Astrocyte (in vitro differentiated cells and primary cell): Measurements from ENCODE around the gene NCOA1. TPM values are rescaled to one million over a fixed set of nuclear protein-coding genes. Genes with fewer than 3 reads are reported as not detected.

ENCODE experiments used
- DNase-seq: peaks from one replicate; pipeline ENCODE4 v3.0.0-alpha.2; 2010; ENCODE audit warnings: low read depth
- FAIRE-seq: peaks from 2 replicates; lab custom pipeline; 2011; peaks lifted over from hg19 to GRCh38; lab: Jason Lieb, UNC
- H2AFZ ChIP-seq: 2 replicates; pipeline ENCODE4 v1.6.0; 2012; ENCODE audit warnings: low read depth, low read length, inconsistent platforms
- H3K27ac ChIP-seq: 2 replicates; pipeline ENCODE4 v1.5.1; 2011; ENCODE audit warnings: low read depth, low read length, inconsistent platforms
- H3K27me3 ChIP-seq: 2 replicates; pipeline ENCODE4 v1.6.0; 2011; ENCODE audit warnings: low read length, inconsistent platforms; ENCODE audit not compliant: insufficient read depth
- H3K36me3 ChIP-seq: 2 replicates; pipeline ENCODE4 v1.5.1; 2011; ENCODE audit warnings: low read length, inconsistent platforms; ENCODE audit not compliant: insufficient read depth
- H3K4me1 ChIP-seq: 2 replicates; pipeline ENCODE4 v1.5.1; 2011; ENCODE audit warnings: low read length, inconsistent platforms; ENCODE audit not compliant: insufficient read depth
- H3K4me2 ChIP-seq: 2 replicates; pipeline ENCODE4 v1.6.0; 2012; ENCODE audit warnings: low read length, inconsistent platforms
- H3K4me3 ChIP-seq: 2 replicates; pipeline ENCODE4 v1.5.1; 2011; ENCODE audit warnings: low read depth, mild to moderate bottlenecking, low read length, inconsistent platforms; ENCODE audit not compliant: insufficient read depth
- H3K79me2 ChIP-seq: 2 replicates; pipeline ENCODE4 v1.6.0; 2012; ENCODE audit warnings: mild to moderate bottlenecking, low read length, inconsistent platforms; ENCODE audit not compliant: insufficient read depth
- H3K9ac ChIP-seq: 2 replicates; pipeline ENCODE4 v1.6.0; 2012; ENCODE audit warnings: mild to moderate bottlenecking, low read length, inconsistent platforms
- H3K9me3 ChIP-seq: 2 replicates; pipeline ENCODE4 v1.5.1; 2012; ENCODE audit warnings: low read depth, mild to moderate bottlenecking, low read length, inconsistent platforms; ENCODE audit not compliant: insufficient read depth
- H4K20me1 ChIP-seq: 2 replicates; pipeline ENCODE4 v1.6.0; 2012; ENCODE audit warnings: low read length, inconsistent platforms; ENCODE audit not compliant: insufficient read depth
- H3K27ac Mint-ChIP-seq: one replicate; pipeline ENCODE4 v1.8.0; 2021; ENCODE audit warnings: mild to moderate bottlenecking, mixed read lengths; ENCODE audit not compliant: unreplicated experiment
- H3K27me3 Mint-ChIP-seq: one replicate; pipeline ENCODE4 v1.8.0; 2021; ENCODE audit warnings: low read depth, mixed read lengths; ENCODE audit not compliant: unreplicated experiment
- H3K36me3 Mint-ChIP-seq: one replicate; pipeline ENCODE4 v1.8.0; 2021; ENCODE audit warnings: low read depth, mixed read lengths; ENCODE audit not compliant: unreplicated experiment
- H3K4me1 Mint-ChIP-seq: one replicate; pipeline ENCODE4 v1.8.0; 2021; ENCODE audit warnings: low read depth, mixed read lengths; ENCODE audit not compliant: unreplicated experiment
- H3K4me3 Mint-ChIP-seq: one replicate; pipeline ENCODE4 v1.8.0; 2021; ENCODE audit warnings: mild to moderate bottlenecking, moderate library complexity, mixed read lengths; ENCODE audit not compliant: unreplicated experiment
- H3K9me3 Mint-ChIP-seq: one replicate; pipeline ENCODE4 v1.8.0; 2021; ENCODE audit warnings: mild to moderate bottlenecking, mixed read lengths; ENCODE audit not compliant: unreplicated experiment
- CTCF ChIP-seq: IDR thresholded peaks from 2 replicates; pipeline ENCODE4 v1.5.1; 2011; ENCODE audit warnings: low read depth, mild to moderate bottlenecking, inconsistent platforms, low read length, moderate library complexity; ENCODE audit not compliant: insufficient read depth
- EZH2 ChIP-seq: IDR thresholded peaks from 2 replicates; pipeline ENCODE4 v1.6.1; 2012; ENCODE audit warnings: mild to moderate bottlenecking, low read length, inconsistent platforms; ENCODE audit not compliant: insufficient read depth
- total RNA-seq: library from RNA; stranded (reverse); gene quantifications from 2 replicates; pipeline ENCODE4 v1.2.1, GENCODE V29; 2021

NCOA1 gene
- total RNA-seq, 1 donor from 2014 or later, result 14.7 TPM

- Mint-ChIP-seq H3K4me3 (no peak overlapping the region), H3K27ac (no peak overlapping the region), H3K27me3 (no peaks in the 10 kb centered on the region), H3K4me1 (no peaks in the 10 kb centered on the region), H3K9me3 (no peaks in the 10 kb centered on the region), H3K36me3 (peaks cover 3% of the 10 kb centered on the region)
- Histone ChIP-seq H3K9me3 (no peaks in the 10 kb centered on the region), H3K27me3 (no peaks in the 10 kb centered on the region), H3K4me2 (no peak overlapping the region), H3K79me2 (no peaks in the 10 kb centered on the region), H3K9ac (no peak overlapping the region), H4K20me1 (peaks cover 6% of the 10 kb centered on the region), H2AFZ (no peak overlapping the region), H3K4me3 (no peak overlapping the region), H3K36me3 (no peaks in the 10 kb centered on the region), H3K4me1 (no peaks in the 10 kb centered on the region), H3K27ac (no peak overlapping the region)
- FAIRE-seq, result no peak
- DNase-seq, result no peak
- TF ChIP-seq EZH2, result no peak
- TF ChIP-seq CTCF, result no peak
Measured at GRCh38 chr2:24571828-24572442, 80.9 kb downstream of the NCOA1 start.

- Mint-ChIP-seq H3K36me3 (no peaks in the 10 kb centered on the region), H3K27ac (no peak overlapping the region), H3K4me3 (no peak overlapping the region), H3K4me1 (peaks cover 9% of the 10 kb centered on the region), H3K27me3 (no peaks in the 10 kb centered on the region), H3K9me3 (no peaks in the 10 kb centered on the region)
- no peak overlapping the region for H3K27ac ChIP-seq
- DNase-seq (no peak), FAIRE-seq (no peak)
- TF ChIP-seq CTCF (no peak), EZH2 (no peak)
- H3K79me2 ChIP-seq, result no peaks in the 10 kb centered on the region
- H4K20me1 ChIP-seq, result peaks cover 6% of the 10 kb centered on the region
- H3K9me3 ChIP-seq, result no peaks in the 10 kb centered on the region
- H3K4me3 ChIP-seq, result no peak overlapping the region
- H2AFZ ChIP-seq, result no peak overlapping the region
- H3K36me3 ChIP-seq, result no peaks in the 10 kb centered on the region
- no peaks in the 10 kb centered on the region for H3K27me3 ChIP-seq
- H3K4me1 ChIP-seq, result no peaks in the 10 kb centered on the region
- no peak overlapping the region for H3K4me2 ChIP-seq
- no peak overlapping the region for H3K9ac ChIP-seq
Measured at GRCh38 chr2:24576146-24576545, 85.1 kb downstream of the NCOA1 start.

GRCh38 chr2:24576617-24577016 is 85.6 kb downstream of the NCOA1 start:
- no peak overlapping the region for H3K4me3 Mint-ChIP-seq
- Histone ChIP-seq H3K27me3 (no peaks in the 10 kb centered on the region), H3K79me2 (no peaks in the 10 kb centered on the region), H3K4me1 (no peaks in the 10 kb centered on the region), H3K9me3 (no peaks in the 10 kb centered on the region), H3K9ac (no peak overlapping the region), H3K4me2 (no peak overlapping the region), H3K4me3 (no peak overlapping the region), H3K27ac (no peak overlapping the region), H2AFZ (no peak overlapping the region), H4K20me1 (peaks cover 6% of the 10 kb centered on the region), H3K36me3 (no peaks in the 10 kb centered on the region)
- H3K36me3 Mint-ChIP-seq, result no peaks in the 10 kb centered on the region
- H3K9me3 Mint-ChIP-seq, result no peaks in the 10 kb centered on the region
- TF ChIP-seq CTCF, result no peak
- DNase-seq (no peak), FAIRE-seq (no peak)
- H3K27ac Mint-ChIP-seq, result no peak overlapping the region
- H3K27me3 Mint-ChIP-seq, result no peaks in the 10 kb centered on the region
- peaks cover 9% of the 10 kb centered on the region for H3K4me1 Mint-ChIP-seq
